Retinal pigment epithelial cell (primary cell): ENCODE results near the gene MYLK3.

Source experiments
- DNase-seq: peaks from one replicate; pipeline ENCODE4 v3.0.0-alpha.2; 2010; ENCODE audit warnings: low read depth
- H3K4me3 ChIP-seq: 2 replicates; pipeline ENCODE4 v1.5.1; 2011; ENCODE audit warnings: mild to moderate bottlenecking, low read length, control low read depth, moderate library complexity
- TF ChIP-seq, protein P1 (sequence below): conservative IDR thresholded peaks from 2 replicates; pipeline ENCODE4 v1.5.1; 2011; ENCODE audit warnings: low read depth, low read length, control low read depth, inconsistent platforms

MYLK3 gene

GRCh38 chr16:46746821-46747776, 1.0 kb downstream of the MYLK3 start:
- TF ChIP-seq, protein P1, sequence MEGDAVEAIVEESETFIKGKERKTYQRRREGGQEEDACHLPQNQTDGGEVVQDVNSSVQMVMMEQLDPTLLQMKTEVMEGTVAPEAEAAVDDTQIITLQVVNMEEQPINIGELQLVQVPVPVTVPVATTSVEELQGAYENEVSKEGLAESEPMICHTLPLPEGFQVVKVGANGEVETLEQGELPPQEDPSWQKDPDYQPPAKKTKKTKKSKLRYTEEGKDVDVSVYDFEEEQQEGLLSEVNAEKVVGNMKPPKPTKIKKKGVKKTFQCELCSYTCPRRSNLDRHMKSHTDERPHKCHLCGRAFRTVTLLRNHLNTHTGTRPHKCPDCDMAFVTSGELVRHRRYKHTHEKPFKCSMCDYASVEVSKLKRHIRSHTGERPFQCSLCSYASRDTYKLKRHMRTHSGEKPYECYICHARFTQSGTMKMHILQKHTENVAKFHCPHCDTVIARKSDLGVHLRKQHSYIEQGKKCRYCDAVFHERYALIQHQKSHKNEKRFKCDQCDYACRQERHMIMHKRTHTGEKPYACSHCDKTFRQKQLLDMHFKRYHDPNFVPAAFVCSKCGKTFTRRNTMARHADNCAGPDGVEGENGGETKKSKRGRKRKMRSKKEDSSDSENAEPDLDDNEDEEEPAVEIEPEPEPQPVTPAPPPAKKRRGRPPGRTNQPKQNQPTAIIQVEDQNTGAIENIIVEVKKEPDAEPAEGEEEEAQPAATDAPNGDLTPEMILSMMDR: no peak
- no peak overlapping the region for H3K4me3 ChIP-seq

DNA sequence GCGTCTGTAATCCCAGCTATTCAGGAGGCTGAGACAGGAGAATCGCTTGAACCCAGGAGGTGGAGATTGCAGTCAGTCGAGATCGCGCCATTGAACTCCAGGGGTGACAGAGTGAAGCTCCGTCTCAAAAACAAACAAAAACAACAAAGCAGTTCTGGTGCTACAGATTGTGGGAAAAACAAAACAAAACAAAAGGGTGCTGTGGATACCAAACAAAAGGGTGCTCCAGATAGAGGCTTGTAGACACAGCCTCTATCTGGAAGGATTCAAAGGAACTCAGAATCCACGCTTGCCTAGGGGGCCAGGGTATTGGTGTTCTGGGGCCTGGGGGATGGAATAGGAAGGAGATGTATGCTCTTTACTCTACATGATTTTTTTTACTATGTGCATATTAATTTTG, 2.5 kb downstream of the MYLK3 start:
- H3K4me3 ChIP-seq: no peak overlapping the region
- TF ChIP-seq, protein P1: no peak
- no peak for DNase-seq

More at GRCh38 chr16:46746821-46747776, 1.0 kb downstream of the MYLK3 start:
- DNase-seq: no peak

DNA sequence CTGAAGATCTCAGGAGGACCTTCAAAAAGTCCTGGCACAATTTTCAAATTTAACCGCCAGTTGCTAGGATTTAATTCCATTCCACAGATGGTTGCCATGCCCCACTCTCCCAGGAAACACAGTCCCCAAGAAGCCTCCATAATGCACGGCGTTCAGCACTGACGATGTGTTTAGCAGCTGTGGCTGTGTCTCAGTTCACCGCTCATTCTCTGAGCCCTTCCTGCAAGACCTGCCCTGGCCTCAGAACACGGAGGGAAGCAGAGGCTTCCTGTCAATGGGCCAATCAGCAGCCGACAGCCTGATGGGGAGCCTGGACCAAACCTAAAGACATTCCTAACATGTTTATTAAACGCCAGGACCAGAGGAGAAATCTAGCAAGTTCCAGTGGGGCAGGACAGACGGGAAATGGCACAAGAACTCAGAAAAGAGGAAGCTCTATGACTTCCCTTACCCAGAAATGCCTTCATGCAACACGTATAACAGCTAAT, 4.9 kb downstream of the MYLK3 start:
- TF ChIP-seq, protein P1: no peak
- no peak for DNase-seq
- H3K4me3 ChIP-seq: no peak overlapping the region

DNA sequence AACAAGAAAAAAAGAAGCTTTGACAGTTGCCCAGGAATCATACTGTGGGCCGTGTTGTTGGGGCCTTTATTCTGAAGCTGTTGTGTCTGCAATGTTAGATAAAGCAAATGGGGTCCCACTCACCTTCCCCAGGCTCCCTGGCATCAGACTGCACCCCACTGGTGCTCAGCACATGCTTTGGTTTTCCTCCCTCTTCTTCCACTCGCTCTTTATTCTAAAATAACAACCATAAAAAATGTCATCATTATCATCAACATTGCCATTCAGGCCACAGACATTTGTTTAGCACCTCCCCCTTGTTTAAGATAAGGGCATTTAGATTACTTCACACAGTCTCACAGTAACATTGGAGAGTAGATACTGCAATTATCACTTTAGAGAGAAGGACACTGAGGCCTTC, 8.2 kb downstream of the MYLK3 start:
- TF ChIP-seq, protein P1: no peak
- no peak overlapping the region for H3K4me3 ChIP-seq
- no peak for DNase-seq

DNA sequence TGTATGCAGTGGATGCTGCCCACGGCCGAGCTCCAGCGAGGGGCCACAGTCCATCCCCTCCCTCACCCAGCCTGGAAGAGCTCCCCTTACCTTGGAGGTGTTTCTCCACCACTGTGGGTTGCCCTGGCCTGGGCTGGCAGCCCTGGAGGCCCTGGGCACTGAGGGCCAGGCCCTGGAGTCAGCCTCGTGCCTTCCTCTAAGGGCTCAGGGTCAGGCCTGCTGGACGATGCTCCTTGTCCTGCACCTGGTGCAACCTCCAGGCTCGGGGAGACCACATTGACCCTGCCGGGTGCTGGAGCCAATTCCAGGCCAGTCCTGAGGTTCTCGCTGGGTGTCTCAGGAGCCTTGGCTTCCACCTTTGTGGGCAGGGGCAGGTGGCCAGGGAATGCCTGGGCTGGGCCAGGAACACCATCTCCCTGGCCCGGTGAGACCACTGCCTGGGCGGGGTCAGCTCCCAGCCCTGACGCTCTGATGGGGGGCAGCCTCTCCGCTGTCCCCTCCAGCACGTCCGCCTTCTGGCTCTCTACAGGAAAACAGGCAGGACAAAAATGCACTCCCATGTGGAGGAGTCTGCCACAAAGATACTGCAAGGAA, 10.4 kb downstream of the MYLK3 start:
- DNase-seq: no peak
- TF ChIP-seq, protein P1: no peak
- H3K4me3 ChIP-seq: no peak overlapping the region

- H3K4me3 ChIP-seq: no peak overlapping the region
- no peak for DNase-seq
- TF ChIP-seq, protein P1: no peak
These were observed 11.4 kb downstream of the MYLK3 start for GRCh38 chr16:46736695-46737094.

GRCh38 chr16:46733319-46733830, 14.8 kb downstream of the MYLK3 start:
- TF ChIP-seq, protein P1: no peak
- H3K4me3 ChIP-seq: no peak overlapping the region
- no peak for DNase-seq
